Trophoblast cell (in vitro differentiated cells and primary cell): ENCODE data around the gene USF1.

ENCODE experiments used
- DNase-seq, 2 donors: peaks; one replicate each; pipeline ENCODE4 v3.0.0-alpha.2; 2016
- H2AFZ ChIP-seq: 2 replicates; pipeline ENCODE4 v1.6.1; 2013; ENCODE audit warnings: low read length, moderate library complexity, mild to moderate bottlenecking; ENCODE audit not compliant: insufficient read depth, poor library complexity
- H2AK5ac ChIP-seq: 2 replicates; pipeline ENCODE4 v1.6.1; 2013; ENCODE audit warnings: mild to moderate bottlenecking, low read length
- H2BK120ac ChIP-seq: 2 replicates; pipeline ENCODE4 v1.6.1; 2013; ENCODE audit warnings: low read length, mild to moderate bottlenecking, moderate library complexity; ENCODE audit not compliant: insufficient read depth, poor library complexity
- H2BK12ac ChIP-seq: 2 replicates; pipeline ENCODE4 v1.6.1; 2013; ENCODE audit warnings: mild to moderate bottlenecking, low read length, moderate library complexity
- H2BK5ac ChIP-seq: 2 replicates; pipeline ENCODE4 v1.6.1; 2013; ENCODE audit warnings: low read length, low read depth, moderate library complexity, mild to moderate bottlenecking; ENCODE audit not compliant: poor library complexity
- H3K14ac ChIP-seq: 2 replicates; pipeline ENCODE4 v1.6.1; 2013; ENCODE audit warnings: mild to moderate bottlenecking, low read length
- H3K18ac ChIP-seq: 2 replicates; pipeline ENCODE4 v1.6.1; 2013; ENCODE audit warnings: mild to moderate bottlenecking, low read length
- H3K23ac ChIP-seq: 2 replicates; pipeline ENCODE4 v1.6.1; 2013; ENCODE audit warnings: low read length
- H3K27ac ChIP-seq: 2 replicates; pipeline ENCODE4 v1.5.1; 2013; ENCODE audit warnings: low read depth, mild to moderate bottlenecking, inconsistent platforms, low read length, moderate library complexity
- H3K27me3 ChIP-seq: 2 replicates; pipeline ENCODE4 v1.6.1; 2013; ENCODE audit warnings: inconsistent platforms, mild to moderate bottlenecking, low read length, moderate library complexity; ENCODE audit not compliant: insufficient read depth
- H3K36me3 ChIP-seq, 2 experiments: 1 replicate in 1 of 2; 2 replicates in 1 of 2; pipeline ENCODE4 v1.6.1; 2013; ENCODE audit warnings: low read length in 2 of 2, mild to moderate bottlenecking in 2 of 2, moderate library complexity in 1 of 2; ENCODE audit not compliant: insufficient read depth in 2 of 2, control insufficient read depth in 1 of 2
- H3K4ac ChIP-seq: 2 replicates; pipeline ENCODE4 v1.6.1; 2013; ENCODE audit warnings: low read depth, mild to moderate bottlenecking, low read length, moderate library complexity
- H3K4me1 ChIP-seq, 2 experiments: 1 replicate in 1 of 2; 2 replicates in 1 of 2; pipeline ENCODE4 v1.6.1; 2013; ENCODE audit warnings: low read length in 2 of 2, mild to moderate bottlenecking in 2 of 2, moderate library complexity in 1 of 2; ENCODE audit not compliant: insufficient read depth in 2 of 2, control insufficient read depth in 1 of 2
- H3K4me2 ChIP-seq: 2 replicates; pipeline ENCODE4 v1.6.1; 2013; ENCODE audit warnings: inconsistent platforms, mild to moderate bottlenecking, low read length, moderate library complexity
- H3K4me3 ChIP-seq: 2 replicates; pipeline ENCODE4 v1.5.1; 2013; ENCODE audit warnings: mild to moderate bottlenecking, low read depth, low read length, inconsistent platforms
- H3K79me1 ChIP-seq: one replicate; pipeline ENCODE4 v1.6.1; 2013; ENCODE audit warnings: low read length
- H3K79me2 ChIP-seq: 2 replicates; pipeline ENCODE4 v1.6.1; 2013; ENCODE audit warnings: low read length, mild to moderate bottlenecking; ENCODE audit not compliant: control insufficient read depth, insufficient read depth, poor library complexity
- H3K9ac ChIP-seq: 2 replicates; pipeline ENCODE4 v1.6.1; 2013; ENCODE audit warnings: mild to moderate bottlenecking, low read length
- H3K9me3 ChIP-seq: 2 replicates; pipeline ENCODE4 v1.6.1; 2013; ENCODE audit warnings: low read depth, mild to moderate bottlenecking, control low read depth, inconsistent platforms, low read length; ENCODE audit not compliant: insufficient read depth
- H4K12ac ChIP-seq: 2 replicates; pipeline ENCODE4 v1.6.1; 2013; ENCODE audit warnings: low read depth, mild to moderate bottlenecking, low read length, moderate library complexity
- H4K8ac ChIP-seq: 2 replicates; pipeline ENCODE4 v1.6.1; 2013; ENCODE audit warnings: low read depth, mild to moderate bottlenecking, low read length, moderate library complexity
- H4K91ac ChIP-seq: one replicate; pipeline ENCODE4 v1.6.1; 2013; ENCODE audit warnings: low read depth, mild to moderate bottlenecking, low read length, moderate library complexity
- WGBS: extraction: QIAGEN DNeasy Blood & Tissue Kit; methylation state at CpG from one replicate; pipeline ENCODE4 v1.1.7; 2013; ENCODE audit warnings: missing lambda C conversion rate; ENCODE audit not compliant: insufficient read length, insufficient coverage; ENCODE audit errors: extremely low coverage; 5-methylcytosine and 5-hydroxymethylcytosine counted together

Gene USF1

GRCh38 chr1:161006563-161006962, 39.2 kb downstream of the USF1 start:
- WGBS, result no CpG with 5 or more reads among the region's 8 CpGs

DNA sequence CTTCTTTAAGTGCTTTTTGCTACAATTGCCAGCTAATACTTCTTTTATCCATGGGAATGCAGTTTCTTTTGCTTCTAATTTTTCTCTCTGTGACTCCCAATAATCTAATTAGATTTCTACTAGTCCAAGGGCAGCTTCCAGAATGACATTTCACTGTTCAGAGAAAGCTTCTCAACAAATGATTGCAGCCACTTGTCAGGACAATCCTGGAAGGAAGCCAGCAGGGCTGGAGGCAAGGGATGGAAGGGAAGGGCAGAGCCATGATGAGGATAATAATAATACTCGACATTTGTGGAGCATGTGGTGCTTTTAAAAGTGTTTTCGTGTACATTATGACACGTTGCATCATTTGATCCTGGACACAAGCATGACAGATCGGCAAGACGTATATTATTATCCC, 44.3 kb downstream of the USF1 start:
- H3K27ac ChIP-seq, result no peak overlapping the region
- H3K4me1 ChIP-seq, result peaks cover 5 to 17% of the 10 kb centered on the region in 2 experiments

More at GRCh38 chr1:161006563-161006962, 39.2 kb downstream of the USF1 start:
- H4K91ac ChIP-seq, result no peak overlapping the region
- H3K36me3 ChIP-seq, result peaks cover 6% of the 10 kb centered on the region in 2 experiments
- H3K9ac ChIP-seq, result no peak overlapping the region
- no peak overlapping the region for H3K18ac ChIP-seq
- no peak overlapping the region for H2AK5ac ChIP-seq
- no peak overlapping the region for H2BK5ac ChIP-seq
- H2AFZ ChIP-seq, result no peak overlapping the region
- H3K4ac ChIP-seq, result peak overlapping the region; percentile 83
- no peak overlapping the region for H4K8ac ChIP-seq
- H3K14ac ChIP-seq, result no peak overlapping the region
- no peaks in the 10 kb centered on the region for H3K9me3 ChIP-seq
- H3K23ac ChIP-seq, result no peak overlapping the region
- no peak overlapping the region for H2BK12ac ChIP-seq
- DNase-seq, result no peak
- peaks cover 11% of the 10 kb centered on the region for H3K79me1 ChIP-seq
- no peak overlapping the region for H3K27ac ChIP-seq
- H3K27me3 ChIP-seq, result no peaks in the 10 kb centered on the region
- no peak overlapping the region for H2BK120ac ChIP-seq
- no peak overlapping the region for H3K4me3 ChIP-seq
- peaks cover 28% of the 10 kb centered on the region for H3K79me2 ChIP-seq
- H3K4me1 ChIP-seq, result peaks cover 13 to 31% of the 10 kb centered on the region in 2 experiments
- H3K4me2 ChIP-seq, result no peak overlapping the region
- H4K12ac ChIP-seq, result no peak overlapping the region

GRCh38 chr1:161000736-161001480, 44.9 kb downstream of the USF1 start:
- no peak for DNase-seq
- Histone ChIP-seq H3K23ac (no peak overlapping the region), H4K12ac (no peak overlapping the region), H3K36me3 (peaks cover 37 to 47% of the 10 kb centered on the region in 2 experiments), H3K27me3 (no peaks in the 10 kb centered on the region), H3K4ac (no peak overlapping the region), H3K27ac (no peak overlapping the region), H3K4me3 (no peak overlapping the region), H4K91ac (no peak overlapping the region), H2AK5ac (no peak overlapping the region), H2BK5ac (no peak overlapping the region), H3K18ac (peak overlapping the region; percentile 33), H3K4me2 (no peak overlapping the region), H3K79me2 (peaks cover 14% of the 10 kb centered on the region), H2AFZ (no peak overlapping the region), H3K79me1 (no peaks in the 10 kb centered on the region), H3K9me3 (no peaks in the 10 kb centered on the region), H2BK12ac (no peak overlapping the region), H2BK120ac (no peak overlapping the region), H3K9ac (peak overlapping the region; percentile 14), H4K8ac (no peak overlapping the region), H3K14ac (no peak overlapping the region), H3K4me1 (peaks cover 5 to 12% of the 10 kb centered on the region in 2 experiments)
- WGBS, result no CpG with 5 or more reads among the region's 11 CpGs

More for the DNA sequence above, 44.3 kb downstream of the USF1 start:
- no peak overlapping the region for H2BK5ac ChIP-seq
- no peak overlapping the region for H4K12ac ChIP-seq
- no peak overlapping the region for H2AFZ ChIP-seq
- no peak overlapping the region for H2AK5ac ChIP-seq
- no peak overlapping the region for H3K23ac ChIP-seq
- H3K79me1 ChIP-seq, result no peaks in the 10 kb centered on the region
- peaks cover 39 to 49% of the 10 kb centered on the region in 2 experiments for H3K36me3 ChIP-seq
- no peak overlapping the region for H3K4ac ChIP-seq
- no peak overlapping the region for H2BK120ac ChIP-seq
- no peak overlapping the region for H4K8ac ChIP-seq
- WGBS, result no CpG with 5 or more reads among the region's 5 CpGs
- H3K9ac ChIP-seq, result no peak overlapping the region
- no peak for DNase-seq
- peaks cover 17% of the 10 kb centered on the region for H3K79me2 ChIP-seq
- no peaks in the 10 kb centered on the region for H3K9me3 ChIP-seq
- H2BK12ac ChIP-seq, result no peak overlapping the region
- H3K4me2 ChIP-seq, result no peak overlapping the region
- H4K91ac ChIP-seq, result no peak overlapping the region
- H3K4me3 ChIP-seq, result no peak overlapping the region
- no peak overlapping the region for H3K14ac ChIP-seq
- no peak overlapping the region for H3K18ac ChIP-seq
- H3K27me3 ChIP-seq, result no peaks in the 10 kb centered on the region

- Histone ChIP-seq H4K8ac (no peak overlapping the region), H4K91ac (no peak overlapping the region), H3K9me3 (no peaks in the 10 kb centered on the region), H3K14ac (no peak overlapping the region), H3K18ac (no peak overlapping the region), H3K27ac (no peak overlapping the region), H3K23ac (no peak overlapping the region), H2BK120ac (no peak overlapping the region), H3K4me3 (no peak overlapping the region), H3K79me2 (peaks cover 4% of the 10 kb centered on the region), H2BK5ac (no peak overlapping the region), H3K9ac (no peak overlapping the region), H3K4ac (no peak overlapping the region), H3K4me1 (peaks cover 5 to 7% of the 10 kb centered on the region in 2 experiments), H3K27me3 (no peaks in the 10 kb centered on the region), H3K4me2 (no peak overlapping the region), H2AK5ac (no peak overlapping the region), H2BK12ac (no peak overlapping the region), H3K79me1 (no peaks in the 10 kb centered on the region), H3K36me3 (peaks cover 37 to 49% of the 10 kb centered on the region in 2 experiments), H4K12ac (no peak overlapping the region), H2AFZ (no peak overlapping the region)
- DNase-seq, result no peak
- WGBS, result no CpG with 5 or more reads among the region's 5 CpGs
Measured at GRCh38 chr1:160999376-160999775, 46.4 kb downstream of the USF1 start.
